Right lobe of liver (tissue), 6 donors: Measurements from ENCODE around the gene COL9A1. TPM values are rescaled to one million over a fixed set of nuclear protein-coding genes. Genes with fewer than 3 reads are reported as not detected.
"Not testable (repeated sequence)": the region's sequence is repeated elsewhere in the genome, so short reads cannot be mapped to it uniquely, and the experiment has no call there.

Source experiments
- ATAC-seq, 4 donors: fragments of 200-7000 bp; cut with Tn5 transposase; one replicate each; pipeline ENCODE4 v1.9.1; 2020; ENCODE audit warnings: mild to moderate bottlenecking in 4 of 4, moderate library complexity in 4 of 4
- DNase-seq, 3 donors: peaks; one replicate each; pipeline ENCODE4 v3.0.0-alpha.2; 2020
- H3K27ac ChIP-seq, 3 donors: fragments of 200-600 bp; one replicate each; pipeline ENCODE4 v1.8.0; 2022
- H3K27me3 ChIP-seq, 2 donors: fragments of 200-600 bp; one replicate each; pipeline ENCODE4 v1.8.0; 2022
- H3K36me3 ChIP-seq, 4 donors: fragments of 200-600 bp; sonication (generic) in 1 of 4; one replicate each; pipeline versions ENCODE4 v1.5.1 to v1.8.0; 2017 to 2022; ENCODE audit warnings: control low read depth in 1 of 4
- H3K4me1 ChIP-seq, 4 donors: fragments of 200-600 bp; sonication (generic) in 1 of 4; one replicate each; pipeline versions ENCODE4 v1.5.1 to v1.8.0; 2017 to 2022; ENCODE audit warnings: control low read depth in 1 of 4
- H3K4me3 ChIP-seq, 3 donors: fragments of 200-600 bp; one replicate each; pipeline ENCODE4 v1.8.0; 2022
- H3K9me3 ChIP-seq, 4 donors: fragments of 200-600 bp; sonication (generic) in 1 of 4; one replicate each; pipeline versions ENCODE4 v1.5.1 to v1.8.0; 2017 to 2022; ENCODE audit warnings: control low read depth in 1 of 4
- CTCF ChIP-seq, 4 donors: fragments of 200-600 bp in 3 of 4; fragments of 450-650 bp in 1 of 4; IDR thresholded peaks; one replicate each; pipeline versions ENCODE4 v1.5.1 to v1.8.0; 2016 to 2022; ENCODE audit warnings: antibody characterized with exemption in 4 of 4, mild to moderate bottlenecking in 2 of 4
- POLR2A ChIP-seq: fragments of 450-650 bp; IDR thresholded peaks from one replicate; pipeline ENCODE4 v1.6.1; 2017; ENCODE audit warnings: antibody characterized with exemption, mild to moderate bottlenecking
- WGBS: methylation state at CpG from one replicate; pipeline ENCODE4 v1.1.6; 2018; ENCODE audit warnings: low coverage, low lambda C conversion rate; ENCODE audit not compliant: insufficient coverage; ENCODE audit errors: missing lambda C conversion rate; 5-methylcytosine and 5-hydroxymethylcytosine counted together
- intact Hi-C, 2 donors: fragments of 100-400 bp; cut with DNase I; formaldehyde crosslinking; loops; one replicate each; pipeline versions ENCODE4 v1.11.2 to v1.14.1; 2022
- total RNA-seq, 6 experiments: library from RNA; depleted of rRNA in 2 of 6; stranded (reverse); fragments of >200 nt in 2 of 6; fragmentation: NEBNext Ultra II Directional in 3 of 6; extraction: Animal tissue kit (Norgen Biotek cat#: 25700) in 3 of 6; gene quantifications; one replicate each; pipeline versions ENCODE4 v1.1.0 to v1.2.4, GENCODE V29; 2016 to 2023
- donor health status: DM: no; HTN: yes; CAD: no.
- donor health status: DM: no; HTN: no; CAD: no.
- donor health status: DM: no; HTN: no; CAD: no.
- donor health status: DM: no; HTN: yes; CAD: no.
- donor health status: DM: no; HTN: yes; CAD: no.

COL9A1 gene
- total RNA-seq, 6 experiments from 2014 or later = 0.11 TPM; not detected in 5

- Histone ChIP-seq H3K4me3 (no peak overlapping the region), H3K4me1 (no peaks in the 10 kb centered on the region), H3K9me3 (no peaks in the 10 kb centered on the region), H3K27ac (no peak overlapping the region), H3K36me3 (no peaks in the 10 kb centered on the region), H3K27me3 (no peaks in the 10 kb centered on the region)
- intact Hi-C loops = no loop called here
- TF ChIP-seq CTCF (IDR thresholded peaks at IDR 0.05) = no peak
- TF ChIP-seq POLR2A = no peak
- ATAC-seq = no peak
- no peak for DNase-seq
- 20% methylated on average over 2 of the region's 2 CpGs for WGBS
These were observed 6.4 kb upstream of the COL9A1 start for GRCh38 chr6:70309243-70309642.

GRCh38 chr6:70308142-70308541, 5.3 kb upstream of the COL9A1 start:
- intact Hi-C loops, H3K36me3 ChIP-seq, H3K4me3 ChIP-seq, H3K27ac ChIP-seq, DNase-seq, H3K9me3 ChIP-seq, H3K4me1 ChIP-seq, H3K27me3 ChIP-seq, ATAC-seq: not testable (repeated sequence)
- peak in 2 of 4 donors; percentile 30 to 38 for TF ChIP-seq CTCF (IDR thresholded peaks at IDR 0.05)

- Histone ChIP-seq H3K27me3 (no peaks in the 10 kb centered on the region), H3K36me3 (no peaks in the 10 kb centered on the region), H3K9me3 (no peaks in the 10 kb centered on the region), H3K4me1 (no peaks in the 10 kb centered on the region), H3K4me3 (no peak overlapping the region), H3K27ac (no peak overlapping the region)
- intact Hi-C loops = no loop called here
- ATAC-seq (no peak), DNase-seq (no peak)
- 41% methylated on average over 3 of the region's 3 CpGs for WGBS
- TF ChIP-seq POLR2A (no peak), CTCF (IDR thresholded peaks at IDR 0.05) (no peak)
These were observed 4.1 kb upstream of the COL9A1 start for GRCh38 chr6:70307008-70307407.

GRCh38 chr6:70304616-70305015, 1.7 kb upstream of the COL9A1 start:
- intact Hi-C loops = no loop called here
- H3K4me3 ChIP-seq = no peak overlapping the region
- DNase-seq = no peak
- 43% methylated on average over 1 of the region's 1 CpG for WGBS
- no peaks in the 10 kb centered on the region for H3K36me3 ChIP-seq
- ATAC-seq = no peak
- no peak overlapping the region for H3K27ac ChIP-seq
- TF ChIP-seq CTCF (IDR thresholded peaks at IDR 0.05) (no peak), POLR2A (no peak)
- H3K27me3 ChIP-seq = no peaks in the 10 kb centered on the region
- no peaks in the 10 kb centered on the region for H3K9me3 ChIP-seq
- no peaks in the 10 kb centered on the region for H3K4me1 ChIP-seq

GRCh38 chr6:70299456-70299855, 3.4 kb downstream of the COL9A1 start:
- H3K27ac ChIP-seq = no peak overlapping the region
- DNase-seq = no peak

More at GRCh38 chr6:70299456-70299855, 3.4 kb downstream of the COL9A1 start:
- TF ChIP-seq CTCF (IDR thresholded peaks at IDR 0.05) = no peak
- TF ChIP-seq POLR2A = no peak
- ATAC-seq = no peak
- H3K27me3 ChIP-seq = no peaks in the 10 kb centered on the region
- intact Hi-C loops = no loop called here
- no peaks in the 10 kb centered on the region for H3K9me3 ChIP-seq
- 19% methylated on average over 2 of the region's 2 CpGs for WGBS
- H3K36me3 ChIP-seq = no peaks in the 10 kb centered on the region
- no peak overlapping the region for H3K4me3 ChIP-seq
- H3K4me1 ChIP-seq = no peaks in the 10 kb centered on the region
